ENCODE results near the gene NPR1. TPM values are rescaled to one million over a fixed set of nuclear protein-coding genes. Genes with fewer than 3 reads are reported as not detected.

Gene NPR1
- total and polyA plus RNA-seq, 4 donors: 2.8 to 15.8 (median 8.7) TPM

DNA sequence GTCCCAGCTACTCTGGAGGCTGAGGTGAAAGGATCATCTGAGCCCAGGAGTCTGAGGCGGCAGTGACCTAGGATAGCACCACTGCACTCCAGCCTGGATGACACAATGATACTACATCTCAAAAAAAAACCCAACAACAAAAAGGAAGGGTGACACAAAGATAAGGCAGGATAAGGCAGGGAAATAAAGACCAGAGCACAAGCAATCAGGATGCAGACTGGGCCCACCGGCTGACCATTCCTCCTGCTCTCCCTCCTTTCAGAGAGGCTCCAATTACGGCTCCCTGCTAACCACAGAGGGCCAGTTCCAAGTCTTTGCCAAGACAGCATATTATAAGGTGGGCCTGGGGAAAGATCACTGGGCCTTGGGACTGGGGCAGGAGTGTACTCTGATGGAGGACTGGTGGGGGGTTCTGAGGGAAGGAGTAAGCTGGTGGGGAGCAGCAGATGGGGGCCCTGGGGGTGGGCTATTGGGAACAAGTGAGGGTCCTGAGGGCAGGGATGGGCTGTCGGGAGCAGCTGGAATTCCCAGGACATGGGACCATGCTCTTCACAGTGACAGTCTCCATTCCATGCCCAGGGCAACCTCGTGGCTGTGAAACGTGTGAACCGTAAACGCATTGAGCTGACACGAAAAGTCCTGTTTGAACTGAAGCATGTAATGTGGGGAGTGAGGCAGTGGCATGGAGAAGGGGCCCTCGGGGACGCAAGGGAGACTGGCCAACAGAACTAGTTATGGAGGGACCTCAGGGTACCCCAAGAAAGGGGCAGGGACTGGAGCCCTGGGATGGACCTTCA, 7.3 kb downstream of the NPR1 start:
- Histone ChIP-seq H3K36me3 (ENCODE audit: control insufficient read depth in 4 of 4, insufficient read depth in 3 of 4, low read depth in 1 of 4, low read length in 3 of 4) (no peaks in the 10 kb centered on the region), H3K9me3 (ENCODE audit: control insufficient read depth in 4 of 4, low read length in 3 of 4) (no peaks in the 10 kb centered on the region)
- DNase-seq (ENCODE audit: low spot score): no peak

DNA sequence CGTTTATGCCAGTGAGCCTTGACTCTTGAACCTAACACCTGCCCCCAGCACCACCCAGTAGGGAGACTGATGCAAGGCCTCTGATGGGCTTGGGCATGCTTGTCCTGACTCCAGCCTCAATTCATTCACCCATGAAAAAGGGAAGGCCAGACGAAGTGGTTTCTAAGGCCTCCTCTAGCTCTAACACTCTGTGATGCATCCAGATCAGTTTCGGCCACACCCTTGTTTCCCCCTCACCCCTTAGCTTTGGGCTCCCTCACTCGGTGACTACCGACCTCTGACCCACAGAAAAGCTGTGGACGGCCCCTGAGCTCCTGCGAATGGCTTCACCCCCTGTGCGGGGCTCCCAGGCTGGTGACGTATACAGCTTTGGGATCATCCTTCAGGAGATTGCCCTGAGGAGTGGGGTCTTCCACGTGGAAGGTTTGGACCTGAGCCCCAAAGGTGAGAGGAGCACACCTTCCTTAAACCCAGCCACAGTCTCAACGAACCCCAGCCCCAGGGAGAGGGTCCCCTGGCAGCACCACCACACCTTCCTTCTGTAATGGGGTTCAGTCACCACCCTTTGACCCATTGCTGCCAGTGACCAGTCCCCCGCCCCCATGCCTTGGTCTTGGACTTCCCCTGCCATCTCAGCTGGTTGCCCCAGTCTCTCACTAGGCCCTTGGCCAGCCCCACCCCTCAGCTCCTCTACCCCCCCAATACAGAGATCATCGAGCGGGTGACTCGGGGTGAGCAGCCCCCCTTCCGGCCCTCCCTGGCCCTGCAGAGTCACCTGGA, 9.0 kb downstream of the NPR1 start:
- no peak for TF ChIP-seq EGR1 (IDR thresholded peaks at IDR 0.05; ENCODE audit: low read depth in 2 of 2)
- TF ChIP-seq NR2F2 (IDR thresholded peaks at IDR 0.05): no peak
- TF ChIP-seq HNF4G (IDR thresholded peaks at IDR 0.05): no peak
- TF ChIP-seq TAF1 (conservative IDR thresholded peaks at IDR 0.05): no peak
- Histone ChIP-seq H3K9ac (ENCODE audit: low read depth in 1 of 2, low read length in 2 of 2) (no peak overlapping the region), H3K36me3 (ENCODE audit: control insufficient read depth in 4 of 4, insufficient read depth in 3 of 4, low read depth in 1 of 4, low read length in 3 of 4) (no peaks in the 10 kb centered on the region), H3K27me3 (ENCODE audit: control insufficient read depth in 4 of 4, insufficient read depth in 4 of 4, low read length in 3 of 4) (no peaks in the 10 kb centered on the region), H3K27ac (ENCODE audit: low read depth in 1 of 2, low read length in 2 of 2) (no peak overlapping the region), H3K4me1 (ENCODE audit: control insufficient read depth in 4 of 4, insufficient read depth in 4 of 4, low read length in 3 of 4) (no peaks in the 10 kb centered on the region), H3K4me3 (ENCODE audit: low read depth in 1 of 3, low read length in 3 of 3) (no peak overlapping the region), H3K9me3 (ENCODE audit: control insufficient read depth in 4 of 4, low read length in 3 of 4) (no peaks in the 10 kb centered on the region)
- no peak for DNase-seq (ENCODE audit: low spot score)
- 88% methylated on average over 16 of the region's 16 CpGs for WGBS

More for the DNA sequence above, 7.3 kb downstream of the NPR1 start:
- WGBS: 81% methylated on average over 11 of the region's 11 CpGs
- no peak overlapping the region for H3K4me3 ChIP-seq (ENCODE audit: low read depth in 1 of 3, low read length in 3 of 3)
- H3K27me3 ChIP-seq (ENCODE audit: control insufficient read depth in 4 of 4, insufficient read depth in 4 of 4, low read length in 3 of 4): no peaks in the 10 kb centered on the region
- no peaks in the 10 kb centered on the region for H3K4me1 ChIP-seq (ENCODE audit: control insufficient read depth in 4 of 4, insufficient read depth in 4 of 4, low read length in 3 of 4)
- no peak overlapping the region for H3K27ac ChIP-seq (ENCODE audit: low read depth in 1 of 2, low read length in 2 of 2)
- no peak for TF ChIP-seq EGR1 (IDR thresholded peaks at IDR 0.05; ENCODE audit: low read depth in 2 of 2)
- TF ChIP-seq NR2F2 (IDR thresholded peaks at IDR 0.05): no peak
- no peak for TF ChIP-seq TAF1 (conservative IDR thresholded peaks at IDR 0.05)
- no peak overlapping the region for H3K9ac ChIP-seq (ENCODE audit: low read depth in 1 of 2, low read length in 2 of 2)

DNA sequence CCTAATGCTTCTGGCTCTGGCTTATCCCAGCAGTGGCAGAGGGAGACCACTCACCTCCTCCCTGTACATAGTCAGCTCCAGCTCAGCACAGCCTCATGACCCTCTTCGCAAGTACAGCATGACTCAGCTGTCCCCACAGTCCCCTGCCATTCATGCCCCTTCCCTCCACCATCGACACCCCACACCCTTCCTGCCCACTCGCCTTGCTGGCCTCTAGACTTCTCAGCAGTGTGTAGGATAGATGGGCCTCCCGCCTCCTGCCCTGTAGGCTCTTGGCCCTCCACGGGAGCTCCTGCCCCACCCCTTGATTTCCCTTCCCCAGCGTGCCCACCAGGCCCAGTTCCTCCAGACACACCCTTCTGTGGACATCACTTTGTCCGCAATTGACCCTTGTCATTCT, 9.8 kb downstream of the NPR1 start:
- 89% methylated on average over 7 of the region's 7 CpGs for WGBS
- no peaks in the 10 kb centered on the region for H3K9me3 ChIP-seq (ENCODE audit: control insufficient read depth in 4 of 4, low read length in 3 of 4)
- no peak overlapping the region for H3K9ac ChIP-seq (ENCODE audit: low read depth in 1 of 2, low read length in 2 of 2)
- H3K4me1 ChIP-seq (ENCODE audit: control insufficient read depth in 4 of 4, insufficient read depth in 4 of 4, low read length in 3 of 4): no peaks in the 10 kb centered on the region
- H3K27me3 ChIP-seq (ENCODE audit: control insufficient read depth in 4 of 4, insufficient read depth in 4 of 4, low read length in 3 of 4): no peaks in the 10 kb centered on the region
- H3K4me3 ChIP-seq (ENCODE audit: low read depth in 1 of 3, low read length in 3 of 3): no peak overlapping the region
- TF ChIP-seq, protein P1, sequence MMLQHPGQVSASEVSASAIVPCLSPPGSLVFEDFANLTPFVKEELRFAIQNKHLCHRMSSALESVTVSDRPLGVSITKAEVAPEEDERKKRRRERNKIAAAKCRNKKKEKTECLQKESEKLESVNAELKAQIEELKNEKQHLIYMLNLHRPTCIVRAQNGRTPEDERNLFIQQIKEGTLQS (IDR thresholded peaks at IDR 0.05): no peak
- TF ChIP-seq, protein P2, sequence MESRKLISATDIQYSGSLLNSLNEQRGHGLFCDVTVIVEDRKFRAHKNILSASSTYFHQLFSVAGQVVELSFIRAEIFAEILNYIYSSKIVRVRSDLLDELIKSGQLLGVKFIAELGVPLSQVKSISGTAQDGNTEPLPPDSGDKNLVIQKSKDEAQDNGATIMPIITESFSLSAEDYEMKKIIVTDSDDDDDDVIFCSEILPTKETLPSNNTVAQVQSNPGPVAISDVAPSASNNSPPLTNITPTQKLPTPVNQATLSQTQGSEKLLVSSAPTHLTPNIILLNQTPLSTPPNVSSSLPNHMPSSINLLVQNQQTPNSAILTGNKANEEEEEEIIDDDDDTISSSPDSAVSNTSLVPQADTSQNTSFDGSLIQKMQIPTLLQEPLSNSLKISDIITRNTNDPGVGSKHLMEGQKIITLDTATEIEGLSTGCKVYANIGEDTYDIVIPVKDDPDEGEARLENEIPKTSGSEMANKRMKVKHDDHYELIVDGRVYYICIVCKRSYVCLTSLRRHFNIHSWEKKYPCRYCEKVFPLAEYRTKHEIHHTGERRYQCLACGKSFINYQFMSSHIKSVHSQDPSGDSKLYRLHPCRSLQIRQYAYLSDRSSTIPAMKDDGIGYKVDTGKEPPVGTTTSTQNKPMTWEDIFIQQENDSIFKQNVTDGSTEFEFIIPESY (IDR thresholded peaks at IDR 0.05): no peak
- TF ChIP-seq, protein P3, sequence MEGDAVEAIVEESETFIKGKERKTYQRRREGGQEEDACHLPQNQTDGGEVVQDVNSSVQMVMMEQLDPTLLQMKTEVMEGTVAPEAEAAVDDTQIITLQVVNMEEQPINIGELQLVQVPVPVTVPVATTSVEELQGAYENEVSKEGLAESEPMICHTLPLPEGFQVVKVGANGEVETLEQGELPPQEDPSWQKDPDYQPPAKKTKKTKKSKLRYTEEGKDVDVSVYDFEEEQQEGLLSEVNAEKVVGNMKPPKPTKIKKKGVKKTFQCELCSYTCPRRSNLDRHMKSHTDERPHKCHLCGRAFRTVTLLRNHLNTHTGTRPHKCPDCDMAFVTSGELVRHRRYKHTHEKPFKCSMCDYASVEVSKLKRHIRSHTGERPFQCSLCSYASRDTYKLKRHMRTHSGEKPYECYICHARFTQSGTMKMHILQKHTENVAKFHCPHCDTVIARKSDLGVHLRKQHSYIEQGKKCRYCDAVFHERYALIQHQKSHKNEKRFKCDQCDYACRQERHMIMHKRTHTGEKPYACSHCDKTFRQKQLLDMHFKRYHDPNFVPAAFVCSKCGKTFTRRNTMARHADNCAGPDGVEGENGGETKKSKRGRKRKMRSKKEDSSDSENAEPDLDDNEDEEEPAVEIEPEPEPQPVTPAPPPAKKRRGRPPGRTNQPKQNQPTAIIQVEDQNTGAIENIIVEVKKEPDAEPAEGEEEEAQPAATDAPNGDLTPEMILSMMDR (IDR thresholded peaks at IDR 0.05; ENCODE audit: low read depth, low read length, missing input control): no peak
- TF ChIP-seq JUND (IDR thresholded peaks at IDR 0.05): no peak
- no peak for TF ChIP-seq RXRA (IDR thresholded peaks at IDR 0.05)
- TF ChIP-seq FOXA2 (IDR thresholded peaks at IDR 0.05): no peak
- no peak for TF ChIP-seq YY1 (IDR thresholded peaks at IDR 0.05)
- TF ChIP-seq HNF4G (IDR thresholded peaks at IDR 0.05): no peak
- TF ChIP-seq NR2F2 (IDR thresholded peaks at IDR 0.05): no peak
- no peak overlapping the region for H3K27ac ChIP-seq (ENCODE audit: low read depth in 1 of 2, low read length in 2 of 2)
- DNase-seq (ENCODE audit: low spot score): no peak
- no peaks in the 10 kb centered on the region for H3K36me3 ChIP-seq (ENCODE audit: control insufficient read depth in 4 of 4, insufficient read depth in 3 of 4, low read depth in 1 of 4, low read length in 3 of 4)

Measured in liver (tissue), 9 donors.